ENCODE measurements around the gene LAMA2.

- no peak for TF ChIP-seq POLR2AphosphoS5 (IDR thresholded peaks at IDR 0.05)
- TF ChIP-seq, protein P1, sequence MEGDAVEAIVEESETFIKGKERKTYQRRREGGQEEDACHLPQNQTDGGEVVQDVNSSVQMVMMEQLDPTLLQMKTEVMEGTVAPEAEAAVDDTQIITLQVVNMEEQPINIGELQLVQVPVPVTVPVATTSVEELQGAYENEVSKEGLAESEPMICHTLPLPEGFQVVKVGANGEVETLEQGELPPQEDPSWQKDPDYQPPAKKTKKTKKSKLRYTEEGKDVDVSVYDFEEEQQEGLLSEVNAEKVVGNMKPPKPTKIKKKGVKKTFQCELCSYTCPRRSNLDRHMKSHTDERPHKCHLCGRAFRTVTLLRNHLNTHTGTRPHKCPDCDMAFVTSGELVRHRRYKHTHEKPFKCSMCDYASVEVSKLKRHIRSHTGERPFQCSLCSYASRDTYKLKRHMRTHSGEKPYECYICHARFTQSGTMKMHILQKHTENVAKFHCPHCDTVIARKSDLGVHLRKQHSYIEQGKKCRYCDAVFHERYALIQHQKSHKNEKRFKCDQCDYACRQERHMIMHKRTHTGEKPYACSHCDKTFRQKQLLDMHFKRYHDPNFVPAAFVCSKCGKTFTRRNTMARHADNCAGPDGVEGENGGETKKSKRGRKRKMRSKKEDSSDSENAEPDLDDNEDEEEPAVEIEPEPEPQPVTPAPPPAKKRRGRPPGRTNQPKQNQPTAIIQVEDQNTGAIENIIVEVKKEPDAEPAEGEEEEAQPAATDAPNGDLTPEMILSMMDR (IDR thresholded peaks at IDR 0.05): no peak
- no peak for TF ChIP-seq POLR2A (IDR thresholded peaks at IDR 0.05)
- no peak for TF ChIP-seq EP300 (IDR thresholded peaks at IDR 0.05)
Observed at GRCh38 chr6:129488313-129488712, 605.4 kb downstream of the LAMA2 start.

Data from stomach (tissue), 4 donors.